Measurements from ENCODE around the gene ACKR3.

DNA sequence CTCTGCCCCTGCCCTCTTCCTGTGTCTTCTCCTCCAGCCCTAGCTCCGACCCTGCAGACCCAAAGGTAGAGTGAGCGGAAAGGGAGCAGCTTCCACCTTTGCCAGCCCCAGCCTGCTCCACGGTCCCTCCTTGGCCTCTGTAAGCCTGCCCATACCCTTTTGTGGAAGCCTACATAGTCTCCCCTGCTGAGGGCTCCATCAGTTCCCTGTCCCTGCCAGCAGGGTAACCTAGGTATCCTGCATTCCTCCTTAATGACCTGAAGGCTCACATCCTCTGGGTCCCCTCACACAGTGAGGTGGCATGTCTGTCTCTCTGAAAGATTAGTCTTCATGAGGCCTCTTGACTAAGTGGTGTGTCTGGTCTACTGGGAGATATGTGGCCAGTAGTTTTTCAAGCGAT, 20.5 kb upstream of the ACKR3 start:
- no peak for TF ChIP-seq CTCF (IDR thresholded peaks at IDR 0.05 in 4 of 5, conservative IDR thresholded peaks at IDR 0.05 in 1 of 5)
- TF ChIP-seq POLR2A (IDR thresholded peaks at IDR 0.05): no peak

Measured in gastrocnemius medialis (tissue), 4 donors.